ENCODE data around the gene CNOT4. TPM values are rescaled to one million over a fixed set of nuclear protein-coding genes. Genes with fewer than 3 reads are reported as not detected.

Gene CNOT4
- total and polyA plus RNA-seq, 10 of the 15 experiments (the other 5 are each of a cell fraction or from before 2014, with no cell fraction given), result 9.4 to 29.6 (median 16.6) TPM

DNA sequence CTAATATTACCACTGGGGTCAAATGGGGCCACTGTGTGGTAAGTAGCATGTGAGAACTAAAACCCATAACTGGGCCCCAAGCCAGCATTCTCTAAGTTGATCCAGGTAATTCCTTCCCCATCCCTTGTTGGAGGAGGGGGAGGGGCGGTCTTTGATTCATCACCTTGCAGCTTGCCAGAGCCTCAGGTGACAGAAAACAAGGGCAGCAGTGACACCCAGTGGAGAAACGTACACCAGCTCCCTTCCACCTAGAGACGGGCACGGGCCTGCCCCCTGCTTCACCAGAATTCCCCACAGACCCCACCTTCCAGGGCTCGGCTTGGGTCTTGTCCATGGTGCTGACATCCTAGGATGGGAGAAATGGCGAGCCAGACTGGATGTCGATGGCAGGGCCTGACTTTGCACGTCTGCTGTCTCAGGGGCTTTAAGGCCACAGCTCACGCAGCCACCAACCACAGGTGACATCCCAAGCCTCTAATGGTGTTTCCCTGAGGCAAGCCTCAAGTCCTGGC is 174.2 kb downstream of the CNOT4 start:
- no peak overlapping the region for H3K4me2 ChIP-seq (ENCODE audit: control insufficient read depth, insufficient read depth)
- H3K4me3 ChIP-seq, result no peak overlapping the region
- ChIA-PET POLR2A (interaction anchor here (1.0 kb wide), 1 partner anchor 148 kb away, joined by 3 read pairs; no protein-coding TSS in a partner anchor), RAD21 (ENCODE audit: unreplicated experiment) (interaction anchor here (0.7 to 3.0 kb wide), 15 partner anchors 11 to 903 kb away, joined by 3 to 36 read pairs (median 3); no protein-coding TSS in a partner anchor), CTCF (interaction anchor here (0.6 to 4.0 kb wide), 22 partner anchors 9 to 724 kb away, joined by 3 to 105 read pairs (median 4); no protein-coding TSS in a partner anchor), SMC1A (ENCODE audit: uncharacterized antibody, unreplicated experiment) (interaction anchor here (0.7 to 4.0 kb wide), 10 partner anchors 9 to 703 kb away, joined by 3 to 47 read pairs (median 5); no protein-coding TSS in a partner anchor)
- ATAC-seq, result peak; percentile 96
- BruUV-seq (replicated peaks), result no TSS peak
- in situ Hi-C loops (cut with MboI) (no loop called here), intact Hi-C loops (cut with micrococcal nuclease; ENCODE audit: unreplicated experiment) (loop anchor here (1.0 kb wide), 1 partner anchor 54 kb away; no protein-coding TSS in a partner anchor)
- H3K9me3 ChIP-seq (replicated peaks; ENCODE audit: control insufficient read depth, insufficient read depth, low read length), result no peaks in the 10 kb centered on the region; the same call in 2 of the 3 replicates
- peak; percentile 44 for FAIRE-seq
- no peak overlapping the region for H3K27ac ChIP-seq (ENCODE audit: control insufficient read depth, insufficient read depth)
- no peaks in the 10 kb centered on the region; a peak in 1 of 4 replicates for H3K27me3 ChIP-seq (replicated peaks in 1 of 2; ENCODE audit: control insufficient read depth in 2 of 2, insufficient read depth in 2 of 2, low read length in 1 of 2)
- H3K79me2 ChIP-seq (ENCODE audit: control insufficient read depth, insufficient read depth, low read length), result no peaks in the 10 kb centered on the region
- H4K20me1 ChIP-seq (ENCODE audit: control insufficient read depth, insufficient read depth), result no peaks in the 10 kb centered on the region
- WGBS (ENCODE audit: insufficient coverage, insufficient replicate concordance, low lambda C conversion rate, missing lambda C conversion rate), result 19% methylated on average over 9 of the region's 9 CpGs
- peak; percentile 20 for DNase-seq (ENCODE audit: low read depth, low spot score)
- no peak overlapping the region for H2AFZ ChIP-seq (ENCODE audit: control insufficient read depth, low read depth, low read length)
- no peaks in the 10 kb centered on the region for H3K36me3 ChIP-seq (ENCODE audit: control insufficient read depth in 2 of 2, insufficient read depth in 2 of 2, low read length in 1 of 2)
- no peaks in the 10 kb centered on the region for H3K4me1 ChIP-seq (ENCODE audit: control insufficient read depth, insufficient read depth, low read length)
- no peak overlapping the region for H3K9ac ChIP-seq (ENCODE audit: control insufficient read depth, insufficient read depth, low read length)
- peak in 1 of 2 experiments; percentile 63; a peak in 1 of 4 replicates for TF ChIP-seq BHLHE40 (IDR thresholded peaks at IDR 0.05; ENCODE audit: borderline replicate concordance in 1 of 2, low read depth in 2 of 2, low read length in 1 of 2)
- TF ChIP-seq EGR1 (IDR thresholded peaks at IDR 0.05; ENCODE audit: borderline replicate concordance in 1 of 2, low read depth in 2 of 2, low read length in 2 of 2), result no peak
- TF ChIP-seq, protein P1, sequence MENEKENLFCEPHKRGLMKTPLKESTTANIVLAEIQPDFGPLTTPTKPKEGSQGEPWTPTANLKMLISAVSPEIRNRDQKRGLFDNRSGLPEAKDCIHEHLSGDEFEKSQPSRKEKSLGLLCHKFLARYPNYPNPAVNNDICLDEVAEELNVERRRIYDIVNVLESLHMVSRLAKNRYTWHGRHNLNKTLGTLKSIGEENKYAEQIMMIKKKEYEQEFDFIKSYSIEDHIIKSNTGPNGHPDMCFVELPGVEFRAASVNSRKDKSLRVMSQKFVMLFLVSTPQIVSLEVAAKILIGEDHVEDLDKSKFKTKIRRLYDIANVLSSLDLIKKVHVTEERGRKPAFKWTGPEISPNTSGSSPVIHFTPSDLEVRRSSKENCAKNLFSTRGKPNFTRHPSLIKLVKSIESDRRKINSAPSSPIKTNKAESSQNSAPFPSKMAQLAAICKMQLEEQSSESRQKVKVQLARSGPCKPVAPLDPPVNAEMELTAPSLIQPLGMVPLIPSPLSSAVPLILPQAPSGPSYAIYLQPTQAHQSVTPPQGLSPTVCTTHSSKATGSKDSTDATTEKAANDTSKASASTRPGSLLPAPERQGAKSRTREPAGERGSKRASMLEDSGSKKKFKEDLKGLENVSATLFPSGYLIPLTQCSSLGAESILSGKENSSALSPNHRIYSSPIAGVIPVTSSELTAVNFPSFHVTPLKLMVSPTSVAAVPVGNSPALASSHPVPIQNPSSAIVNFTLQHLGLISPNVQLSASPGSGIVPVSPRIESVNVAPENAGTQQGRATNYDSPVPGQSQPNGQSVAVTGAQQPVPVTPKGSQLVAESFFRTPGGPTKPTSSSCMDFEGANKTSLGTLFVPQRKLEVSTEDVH (IDR thresholded peaks at IDR 0.05; ENCODE audit: low read depth, partially characterized antibody), result no peak
- TF ChIP-seq SMC3 (IDR thresholded peaks at IDR 0.05; ENCODE audit: borderline replicate concordance, low read length), result peak; percentile 59
- no peak for TF ChIP-seq IRF4 (IDR thresholded peaks at IDR 0.05; ENCODE audit: low read depth, low read length)
- TF ChIP-seq, protein P2, sequence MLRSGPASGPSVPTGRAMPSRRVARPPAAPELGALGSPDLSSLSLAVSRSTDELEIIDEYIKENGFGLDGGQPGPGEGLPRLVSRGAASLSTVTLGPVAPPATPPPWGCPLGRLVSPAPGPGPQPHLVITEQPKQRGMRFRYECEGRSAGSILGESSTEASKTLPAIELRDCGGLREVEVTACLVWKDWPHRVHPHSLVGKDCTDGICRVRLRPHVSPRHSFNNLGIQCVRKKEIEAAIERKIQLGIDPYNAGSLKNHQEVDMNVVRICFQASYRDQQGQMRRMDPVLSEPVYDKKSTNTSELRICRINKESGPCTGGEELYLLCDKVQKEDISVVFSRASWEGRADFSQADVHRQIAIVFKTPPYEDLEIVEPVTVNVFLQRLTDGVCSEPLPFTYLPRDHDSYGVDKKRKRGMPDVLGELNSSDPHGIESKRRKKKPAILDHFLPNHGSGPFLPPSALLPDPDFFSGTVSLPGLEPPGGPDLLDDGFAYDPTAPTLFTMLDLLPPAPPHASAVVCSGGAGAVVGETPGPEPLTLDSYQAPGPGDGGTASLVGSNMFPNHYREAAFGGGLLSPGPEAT (IDR thresholded peaks at IDR 0.05; ENCODE audit: low read depth), result no peak
- 0 out of 4 replicates have a peak, but pooled peaks of 1 of the 2 experiments have one; percentile 19 for TF ChIP-seq IKZF2 (IDR thresholded peaks at IDR 0.05)
- TF ChIP-seq, protein P3, sequence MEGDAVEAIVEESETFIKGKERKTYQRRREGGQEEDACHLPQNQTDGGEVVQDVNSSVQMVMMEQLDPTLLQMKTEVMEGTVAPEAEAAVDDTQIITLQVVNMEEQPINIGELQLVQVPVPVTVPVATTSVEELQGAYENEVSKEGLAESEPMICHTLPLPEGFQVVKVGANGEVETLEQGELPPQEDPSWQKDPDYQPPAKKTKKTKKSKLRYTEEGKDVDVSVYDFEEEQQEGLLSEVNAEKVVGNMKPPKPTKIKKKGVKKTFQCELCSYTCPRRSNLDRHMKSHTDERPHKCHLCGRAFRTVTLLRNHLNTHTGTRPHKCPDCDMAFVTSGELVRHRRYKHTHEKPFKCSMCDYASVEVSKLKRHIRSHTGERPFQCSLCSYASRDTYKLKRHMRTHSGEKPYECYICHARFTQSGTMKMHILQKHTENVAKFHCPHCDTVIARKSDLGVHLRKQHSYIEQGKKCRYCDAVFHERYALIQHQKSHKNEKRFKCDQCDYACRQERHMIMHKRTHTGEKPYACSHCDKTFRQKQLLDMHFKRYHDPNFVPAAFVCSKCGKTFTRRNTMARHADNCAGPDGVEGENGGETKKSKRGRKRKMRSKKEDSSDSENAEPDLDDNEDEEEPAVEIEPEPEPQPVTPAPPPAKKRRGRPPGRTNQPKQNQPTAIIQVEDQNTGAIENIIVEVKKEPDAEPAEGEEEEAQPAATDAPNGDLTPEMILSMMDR (IDR thresholded peaks at IDR 0.05 in 2 of 3, conservative IDR thresholded peaks at IDR 0.05 in 1 of 3; ENCODE audit: control insufficient read depth in 2 of 3, extremely low read depth in 1 of 3, insufficient read depth in 1 of 3, low read depth in 3 of 3, low read length in 3 of 3), result peak; percentile 46 to 75 (median 64); a peak in 5 of 6 replicates
- TF ChIP-seq JUNB (IDR thresholded peaks at IDR 0.05), result no peak
- TF ChIP-seq, protein P4, sequence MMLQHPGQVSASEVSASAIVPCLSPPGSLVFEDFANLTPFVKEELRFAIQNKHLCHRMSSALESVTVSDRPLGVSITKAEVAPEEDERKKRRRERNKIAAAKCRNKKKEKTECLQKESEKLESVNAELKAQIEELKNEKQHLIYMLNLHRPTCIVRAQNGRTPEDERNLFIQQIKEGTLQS (IDR thresholded peaks at IDR 0.05; ENCODE audit: borderline replicate concordance, extremely low read depth, low read depth, low read length), result peak; percentile 24; the same call in 1 of the 2 replicates
- TF ChIP-seq NFIC (IDR thresholded peaks at IDR 0.05; ENCODE audit: low read depth, low read length), result no peak
- no peak for TF ChIP-seq SMAD1 (IDR thresholded peaks at IDR 0.05; ENCODE audit: low read depth, partially characterized antibody)
- TF ChIP-seq YY1 (IDR thresholded peaks at IDR 0.05; ENCODE audit: low read depth, low read length), result 0 out of 2 replicates have a peak, but pooled peaks have one; percentile 33
- TF ChIP-seq CHD2 (IDR thresholded peaks at IDR 0.05; ENCODE audit: borderline replicate concordance, low read depth, low read length), result 0 out of 2 replicates have a peak, but pooled peaks have one; percentile 16
- TF ChIP-seq RAD21 (IDR thresholded peaks at IDR 0.05; ENCODE audit: insufficient read depth, low read depth, low read length), result peak; percentile 73
- 0 out of 2 replicates have a peak, but pooled peaks have one; percentile 21 for TF ChIP-seq NR2F1 (conservative IDR thresholded peaks at IDR 0.05)

Data from GM12878 (cell line).